ENCODE results near the gene MIEF2. TPM values are rescaled to one million over a fixed set of nuclear protein-coding genes. Genes with fewer than 3 reads are reported as not detected.

The MIEF2 gene
- total RNA-seq, 1 donor from 2014 or later: 22.2 TPM

DNA sequence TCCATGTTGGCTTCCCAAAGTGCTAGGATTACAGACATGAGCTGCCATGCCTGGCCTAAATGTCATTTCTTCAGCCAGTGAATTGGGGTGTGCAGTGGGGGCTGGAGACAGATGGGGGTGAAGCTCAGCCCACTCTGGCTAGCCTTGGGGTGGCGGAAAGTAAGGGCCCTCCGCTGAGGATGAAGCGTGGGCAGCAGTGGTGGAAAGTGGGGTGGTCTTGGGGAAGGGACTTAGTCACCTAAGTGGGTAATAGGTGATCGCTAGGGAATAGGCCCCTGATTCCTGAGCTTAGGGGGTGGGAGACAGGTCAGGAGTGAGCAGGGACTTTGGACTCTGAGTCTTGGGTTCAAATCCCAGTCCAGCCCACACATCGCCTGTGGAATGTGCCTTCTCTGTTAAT lies 32.8 kb upstream of the MIEF2 start:
- H3K4me3 Mint-ChIP-seq (ENCODE audit: low read depth): no peak overlapping the region

DNA sequence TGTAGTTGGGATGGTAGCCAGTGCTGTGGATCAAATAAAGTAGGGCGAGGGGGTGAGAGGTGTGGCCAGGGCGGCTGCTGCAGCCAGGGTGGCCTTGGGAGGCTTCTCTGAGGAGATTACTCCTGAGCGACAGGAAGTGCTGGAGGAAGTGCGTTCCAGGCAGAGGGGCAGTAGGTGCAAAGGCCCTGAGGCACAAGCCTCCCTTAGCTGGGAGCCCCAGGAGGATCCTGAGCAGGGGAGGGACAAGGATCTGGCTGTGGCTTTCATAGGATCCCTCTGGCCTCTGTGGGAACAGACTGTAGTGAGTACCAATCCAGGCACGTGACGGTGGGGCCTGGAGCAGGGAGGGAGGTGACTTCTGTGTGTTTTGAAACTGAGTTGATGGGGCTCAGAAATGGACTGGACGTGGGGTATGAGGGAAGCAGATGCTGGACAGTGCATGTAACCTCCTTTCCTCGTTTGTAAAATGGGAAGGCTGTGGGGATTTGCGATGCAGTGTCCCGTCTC lies 32.2 kb upstream of the MIEF2 start:
- peaks cover 33% of the 10 kb centered on the region for H3K4me1 Mint-ChIP-seq (ENCODE audit: low read depth)
- H3K4me3 Mint-ChIP-seq (ENCODE audit: low read depth): no peak overlapping the region
- H3K9me3 Mint-ChIP-seq (ENCODE audit: low read depth): no peaks in the 10 kb centered on the region
- DNase-seq (ENCODE audit: low spot score, unreplicated experiment): no peak
- no peaks in the 10 kb centered on the region for H3K36me3 Mint-ChIP-seq (ENCODE audit: insufficient read depth)
- H3K27me3 Mint-ChIP-seq: no peaks in the 10 kb centered on the region
- TF ChIP-seq, protein P1, sequence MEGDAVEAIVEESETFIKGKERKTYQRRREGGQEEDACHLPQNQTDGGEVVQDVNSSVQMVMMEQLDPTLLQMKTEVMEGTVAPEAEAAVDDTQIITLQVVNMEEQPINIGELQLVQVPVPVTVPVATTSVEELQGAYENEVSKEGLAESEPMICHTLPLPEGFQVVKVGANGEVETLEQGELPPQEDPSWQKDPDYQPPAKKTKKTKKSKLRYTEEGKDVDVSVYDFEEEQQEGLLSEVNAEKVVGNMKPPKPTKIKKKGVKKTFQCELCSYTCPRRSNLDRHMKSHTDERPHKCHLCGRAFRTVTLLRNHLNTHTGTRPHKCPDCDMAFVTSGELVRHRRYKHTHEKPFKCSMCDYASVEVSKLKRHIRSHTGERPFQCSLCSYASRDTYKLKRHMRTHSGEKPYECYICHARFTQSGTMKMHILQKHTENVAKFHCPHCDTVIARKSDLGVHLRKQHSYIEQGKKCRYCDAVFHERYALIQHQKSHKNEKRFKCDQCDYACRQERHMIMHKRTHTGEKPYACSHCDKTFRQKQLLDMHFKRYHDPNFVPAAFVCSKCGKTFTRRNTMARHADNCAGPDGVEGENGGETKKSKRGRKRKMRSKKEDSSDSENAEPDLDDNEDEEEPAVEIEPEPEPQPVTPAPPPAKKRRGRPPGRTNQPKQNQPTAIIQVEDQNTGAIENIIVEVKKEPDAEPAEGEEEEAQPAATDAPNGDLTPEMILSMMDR (IDR thresholded peaks at IDR 0.05; ENCODE audit: unreplicated experiment): no peak
- H3K27ac Mint-ChIP-seq: peak overlapping the region; percentile 70

More for the DNA sequence above, 32.8 kb upstream of the MIEF2 start:
- Mint-ChIP-seq H3K27me3 (no peaks in the 10 kb centered on the region), H3K9me3 (ENCODE audit: low read depth) (no peaks in the 10 kb centered on the region), H3K27ac (no peak overlapping the region), H3K4me1 (ENCODE audit: low read depth) (peaks cover 33% of the 10 kb centered on the region), H3K36me3 (ENCODE audit: insufficient read depth) (no peaks in the 10 kb centered on the region)
- TF ChIP-seq, protein P1 (IDR thresholded peaks at IDR 0.05; ENCODE audit: unreplicated experiment): no peak
- no peak for DNase-seq (ENCODE audit: low spot score, unreplicated experiment)

DNA sequence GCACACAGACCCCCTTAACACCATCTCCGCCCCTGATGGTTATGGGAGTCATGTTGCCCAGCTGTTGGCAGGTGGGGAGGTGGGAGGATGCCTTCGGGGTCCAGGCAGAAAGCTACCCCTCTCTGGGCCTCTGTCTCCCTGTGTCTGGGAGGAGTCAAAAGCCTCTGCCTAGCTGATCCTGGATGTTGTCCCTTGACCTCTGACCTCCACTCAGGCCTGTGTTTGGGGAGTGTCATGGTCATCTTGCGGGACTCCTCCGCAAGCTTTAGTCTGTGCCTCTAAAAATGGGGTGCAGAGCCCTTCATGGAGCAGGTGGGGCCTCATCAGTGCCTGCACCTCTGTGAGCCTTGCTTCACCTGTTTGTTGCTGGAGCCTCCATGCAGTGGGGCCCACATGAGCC lies 31.2 kb upstream of the MIEF2 start:
- Mint-ChIP-seq H3K27ac (no peak overlapping the region), H3K36me3 (ENCODE audit: insufficient read depth) (no peaks in the 10 kb centered on the region), H3K4me3 (ENCODE audit: low read depth) (no peak overlapping the region), H3K9me3 (ENCODE audit: low read depth) (no peaks in the 10 kb centered on the region), H3K27me3 (no peaks in the 10 kb centered on the region), H3K4me1 (ENCODE audit: low read depth) (peaks cover 33% of the 10 kb centered on the region)
- no peak for DNase-seq (ENCODE audit: low spot score, unreplicated experiment)
- TF ChIP-seq, protein P1 (IDR thresholded peaks at IDR 0.05; ENCODE audit: unreplicated experiment): no peak

DNA sequence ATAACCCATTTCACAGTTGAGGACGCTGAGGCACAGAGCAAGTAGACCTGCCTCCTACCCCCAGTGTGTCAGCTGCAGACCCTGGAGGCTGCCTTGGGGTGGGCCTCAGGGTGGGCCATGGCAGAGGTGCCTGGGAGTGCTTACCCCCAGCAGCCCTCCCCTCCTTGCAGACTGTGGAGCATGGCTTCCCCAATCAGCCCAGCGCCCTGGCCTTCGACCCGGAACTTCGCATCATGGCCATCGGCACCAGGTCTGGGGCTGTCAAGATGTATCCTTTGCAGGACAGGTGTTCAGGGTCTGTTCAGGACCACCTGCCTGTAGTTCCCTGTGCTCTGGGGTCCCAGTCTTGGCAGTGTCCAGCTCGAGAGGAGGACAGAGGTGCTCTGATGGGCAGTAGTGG lies 30.7 kb upstream of the MIEF2 start:
- no peak for DNase-seq (ENCODE audit: low spot score, unreplicated experiment)
- no peak overlapping the region for H3K27ac Mint-ChIP-seq
- H3K27me3 Mint-ChIP-seq: no peaks in the 10 kb centered on the region
- H3K4me3 Mint-ChIP-seq (ENCODE audit: low read depth): no peak overlapping the region
- peaks cover 33% of the 10 kb centered on the region for H3K4me1 Mint-ChIP-seq (ENCODE audit: low read depth)
- TF ChIP-seq, protein P1 (IDR thresholded peaks at IDR 0.05; ENCODE audit: unreplicated experiment): no peak
- no peaks in the 10 kb centered on the region for H3K36me3 Mint-ChIP-seq (ENCODE audit: insufficient read depth)
- H3K9me3 Mint-ChIP-seq (ENCODE audit: low read depth): no peaks in the 10 kb centered on the region

DNA sequence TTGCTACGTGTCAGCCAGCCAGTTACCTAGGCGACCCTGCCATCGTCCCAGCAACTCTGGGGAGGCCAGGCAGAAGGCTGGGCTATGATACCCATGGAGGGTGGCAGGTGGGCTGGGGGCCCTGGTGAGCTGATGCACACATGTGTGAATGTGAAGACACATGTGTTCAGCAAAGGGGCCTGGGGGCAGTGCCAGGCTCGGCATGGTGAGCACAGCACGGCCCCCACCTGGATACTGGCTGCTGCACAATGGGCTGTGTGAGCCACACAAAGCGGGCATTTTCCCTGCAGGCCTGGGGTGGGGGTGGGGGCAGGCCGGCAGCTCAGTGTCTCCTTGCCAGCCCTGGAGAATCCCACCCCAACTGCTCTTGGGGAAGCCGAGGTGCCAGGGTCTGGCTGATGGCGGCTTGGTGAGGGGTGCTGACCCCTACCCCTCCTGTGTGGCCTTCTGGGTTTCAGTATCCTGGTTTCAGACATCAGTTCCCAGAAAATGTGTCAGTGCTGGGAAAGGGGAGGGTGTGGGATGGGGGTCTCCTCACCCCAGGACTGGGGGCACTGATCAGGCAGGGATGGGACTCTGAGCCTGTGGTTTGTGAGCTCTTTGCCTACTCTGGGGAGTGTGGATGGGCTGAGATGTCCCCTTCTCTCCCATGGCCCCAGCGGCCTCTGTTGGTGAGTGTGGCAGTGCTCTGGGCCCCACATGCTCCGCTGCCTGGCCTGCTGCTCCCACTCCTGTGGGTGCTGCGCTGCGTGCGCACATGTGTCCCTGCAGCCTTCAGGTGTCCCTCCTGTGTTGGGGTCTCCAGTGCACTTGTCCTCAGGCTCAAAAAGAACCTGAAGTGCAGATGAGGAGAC lies 29.9 kb upstream of the MIEF2 start:
- H3K27me3 Mint-ChIP-seq: no peaks in the 10 kb centered on the region
- no peaks in the 10 kb centered on the region for H3K9me3 Mint-ChIP-seq (ENCODE audit: low read depth)
- no peak for DNase-seq (ENCODE audit: low spot score, unreplicated experiment)
- TF ChIP-seq, protein P1 (IDR thresholded peaks at IDR 0.05; ENCODE audit: unreplicated experiment): no peak
- H3K36me3 Mint-ChIP-seq (ENCODE audit: insufficient read depth): no peaks in the 10 kb centered on the region
- H3K4me1 Mint-ChIP-seq (ENCODE audit: low read depth): peaks cover 30% of the 10 kb centered on the region
- H3K4me3 Mint-ChIP-seq (ENCODE audit: low read depth): no peak overlapping the region
- no peak overlapping the region for H3K27ac Mint-ChIP-seq

All from progenitor cell of endocrine pancreas (in vitro differentiated cells).